ENCODE measurements around the gene CEP131.

Gene CEP131

DNA sequence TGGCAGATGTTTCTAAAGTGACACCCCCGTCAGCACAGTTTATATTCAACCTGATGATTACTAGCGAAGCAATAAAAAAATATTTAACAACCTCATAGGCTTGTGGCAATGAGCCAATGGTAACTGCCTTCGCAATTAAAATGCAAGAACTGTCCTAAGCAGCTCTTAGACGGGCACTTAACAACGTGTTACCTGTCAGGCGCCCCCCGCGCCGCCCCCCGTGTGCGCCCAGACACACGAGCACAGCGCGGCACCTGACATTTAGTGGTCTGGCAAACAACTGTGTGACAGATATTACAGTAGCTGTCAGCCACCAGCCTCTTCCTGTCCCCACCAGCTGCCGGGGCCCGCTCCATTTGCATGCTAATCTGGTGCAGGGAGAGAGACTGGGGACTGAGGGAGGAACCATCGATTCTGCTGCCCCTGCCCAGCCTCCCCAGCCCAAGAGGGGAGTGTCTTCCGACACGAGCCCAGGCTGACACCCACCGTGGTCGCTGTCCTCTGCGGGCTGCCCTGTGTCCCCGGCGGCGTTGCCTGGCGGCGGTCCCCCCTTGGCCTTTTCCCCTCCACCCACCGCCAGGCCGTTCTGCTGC, 29.0 kb upstream of the CEP131 start:
- no peak for DNase-seq (ENCODE audit: low spot score)

DNA sequence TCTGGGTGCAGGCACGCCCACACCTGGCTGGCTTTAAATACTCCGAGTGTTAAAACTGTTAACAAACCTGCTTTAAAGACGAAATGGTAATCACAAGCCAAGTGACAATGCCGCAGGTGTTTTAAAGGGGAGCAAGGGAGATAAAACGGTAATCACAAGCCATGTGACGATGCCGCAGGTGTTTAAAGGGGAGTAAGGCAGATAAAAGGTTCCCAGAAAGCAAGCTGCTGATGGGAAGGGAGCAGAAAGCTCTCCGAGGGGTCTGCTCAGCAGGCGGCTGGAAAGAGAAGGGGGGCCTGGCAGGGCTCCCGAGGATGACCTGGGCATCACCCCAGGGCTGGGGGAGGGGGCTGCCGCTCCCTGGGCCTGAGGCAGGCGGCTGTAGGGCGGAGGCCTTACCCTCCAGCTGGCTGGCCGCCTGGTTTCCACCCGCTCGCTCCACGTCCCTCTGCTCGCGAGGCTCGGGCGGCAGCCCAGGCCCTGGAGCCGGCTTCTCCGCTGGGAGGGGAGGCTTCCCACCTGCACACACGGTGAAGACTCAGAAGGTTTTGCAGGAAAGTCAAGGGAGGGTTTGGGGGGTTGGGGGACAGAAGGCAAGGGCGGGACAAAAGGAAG, 28.4 kb upstream of the CEP131 start:
- no peak for DNase-seq (ENCODE audit: low spot score)

DNA sequence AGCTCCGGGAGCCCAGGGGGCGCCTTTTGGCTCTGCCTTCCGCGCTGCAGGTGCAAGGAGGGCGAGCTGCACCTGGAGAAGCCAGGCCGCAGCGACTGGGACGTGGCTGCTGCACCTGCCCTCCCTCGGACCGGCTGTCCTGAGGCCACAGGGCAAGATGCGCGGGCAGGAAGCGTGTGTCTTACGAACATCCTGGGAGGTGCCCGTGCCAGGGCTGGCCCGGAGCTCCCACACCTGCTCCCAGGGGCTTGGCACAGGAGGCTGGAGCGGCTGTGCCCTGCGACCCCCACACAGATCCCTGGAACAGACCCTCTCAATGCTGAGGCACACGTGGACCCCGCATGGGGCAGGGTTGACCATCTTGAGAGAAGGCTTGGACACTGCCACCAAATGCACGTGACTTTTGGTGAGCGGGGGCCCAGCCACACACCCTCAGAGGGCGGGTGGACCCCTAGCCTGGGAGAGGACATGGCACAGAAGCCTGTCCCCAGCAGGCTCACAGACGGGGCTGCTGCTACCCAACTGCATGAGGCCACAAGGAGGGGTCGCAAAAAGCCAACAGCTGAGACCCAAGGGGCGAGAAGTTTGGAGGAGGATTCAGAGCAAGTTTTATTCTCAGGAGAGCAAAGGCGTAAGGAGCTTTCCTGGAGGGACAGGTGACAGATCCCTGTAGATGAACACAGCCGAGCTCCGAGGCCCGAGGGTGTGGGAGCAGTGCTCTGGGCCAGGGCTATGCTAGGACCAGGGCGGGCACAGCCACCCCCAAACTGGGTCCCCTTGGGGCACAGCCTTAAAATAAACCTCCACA, 27.7 kb upstream of the CEP131 start:
- DNase-seq (ENCODE audit: low spot score): no peak

DNA sequence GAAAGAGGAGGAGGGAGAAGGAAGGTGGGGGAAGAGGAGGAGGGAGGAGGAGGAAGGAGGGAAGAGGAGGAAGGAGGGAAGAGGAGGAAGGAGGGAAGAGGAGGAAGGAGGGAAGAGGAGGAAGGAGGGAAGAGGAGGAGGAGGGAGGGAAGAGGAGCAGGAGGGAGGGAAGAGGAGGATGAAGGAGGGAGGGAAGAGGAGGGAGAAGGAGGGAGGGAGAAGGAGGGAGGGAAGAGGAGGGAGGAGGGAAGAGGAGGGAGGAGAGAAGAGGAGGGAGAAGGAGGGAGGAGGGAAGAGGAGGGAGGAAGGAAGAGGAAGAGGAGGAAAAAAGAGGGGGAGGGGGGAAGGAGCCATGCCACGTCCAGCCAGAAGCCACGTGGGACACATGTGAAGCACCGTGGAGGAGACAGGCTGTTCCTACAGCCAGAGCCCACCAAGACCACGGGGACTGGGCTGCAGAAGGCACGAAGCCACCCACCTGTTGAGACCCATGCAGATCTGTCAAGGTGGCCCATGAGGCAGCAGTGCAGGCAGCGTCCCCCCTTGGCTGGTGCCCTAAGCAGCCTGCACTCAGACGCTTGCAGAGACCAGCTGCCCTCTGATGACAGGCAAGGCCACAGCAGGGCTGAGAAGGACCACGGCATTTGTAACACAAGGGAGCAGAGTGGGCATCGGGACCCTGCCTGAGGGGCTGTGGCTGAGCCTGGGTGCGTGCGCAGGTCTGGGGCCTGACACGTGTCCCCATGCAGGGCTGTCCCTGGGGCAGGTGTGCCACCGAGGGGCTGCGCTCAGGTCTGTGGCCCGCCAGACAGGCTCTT, 26.7 kb upstream of the CEP131 start:
- DNase-seq (ENCODE audit: low spot score): no peak

DNA sequence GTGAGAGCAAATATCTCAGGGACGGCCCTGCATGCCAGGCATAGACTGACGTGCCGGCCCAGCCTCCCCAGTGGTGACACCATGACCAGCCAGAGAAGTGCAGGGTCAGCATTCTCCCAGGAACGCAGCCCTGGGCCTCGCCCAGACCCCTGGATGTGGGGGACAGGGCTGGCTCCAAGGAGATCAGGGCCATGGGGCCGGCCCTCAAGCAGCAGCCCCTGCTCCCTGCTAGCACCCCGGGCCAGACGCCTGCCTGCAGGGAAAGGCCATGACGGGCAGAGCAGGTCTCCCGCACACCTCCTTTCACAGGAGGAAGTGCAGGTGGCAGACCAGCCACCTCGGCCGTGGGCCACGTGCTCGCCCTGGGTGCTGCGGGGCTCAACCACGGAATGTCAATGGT, 25.9 kb upstream of the CEP131 start:
- no peak for DNase-seq (ENCODE audit: low spot score)

DNA sequence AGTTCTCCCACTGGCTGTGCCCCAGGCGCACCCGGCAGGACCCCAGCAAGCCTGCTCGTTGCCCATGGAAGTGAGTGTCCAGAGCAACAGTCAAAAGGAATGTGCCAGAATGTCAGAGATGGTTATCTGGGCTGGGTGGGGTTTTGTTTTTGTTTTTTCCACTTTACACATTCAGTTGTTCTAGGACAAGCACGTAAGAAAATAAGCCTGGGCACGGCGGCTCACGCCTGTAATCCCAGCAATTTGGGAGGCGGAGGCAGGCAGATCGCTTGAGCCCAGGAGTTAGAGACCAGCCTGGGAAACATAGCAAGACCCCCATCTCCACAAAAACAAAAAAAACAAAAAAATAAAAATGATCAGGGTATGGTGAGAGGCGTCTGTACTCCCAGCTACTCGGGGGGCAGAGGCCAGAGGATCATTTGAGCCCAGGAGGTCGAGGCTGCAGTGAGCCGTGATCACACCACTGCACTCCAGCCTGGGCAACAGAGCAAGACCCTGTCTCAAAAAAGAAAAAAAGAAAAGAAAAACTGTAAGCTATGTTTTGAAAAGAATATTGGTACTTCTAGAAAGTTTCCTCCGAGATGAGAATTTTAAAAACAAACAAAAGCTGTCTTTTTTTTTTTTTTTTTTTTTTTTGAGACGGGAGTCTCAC, 24.7 kb upstream of the CEP131 start:
- DNase-seq (ENCODE audit: low spot score): no peak

DNA sequence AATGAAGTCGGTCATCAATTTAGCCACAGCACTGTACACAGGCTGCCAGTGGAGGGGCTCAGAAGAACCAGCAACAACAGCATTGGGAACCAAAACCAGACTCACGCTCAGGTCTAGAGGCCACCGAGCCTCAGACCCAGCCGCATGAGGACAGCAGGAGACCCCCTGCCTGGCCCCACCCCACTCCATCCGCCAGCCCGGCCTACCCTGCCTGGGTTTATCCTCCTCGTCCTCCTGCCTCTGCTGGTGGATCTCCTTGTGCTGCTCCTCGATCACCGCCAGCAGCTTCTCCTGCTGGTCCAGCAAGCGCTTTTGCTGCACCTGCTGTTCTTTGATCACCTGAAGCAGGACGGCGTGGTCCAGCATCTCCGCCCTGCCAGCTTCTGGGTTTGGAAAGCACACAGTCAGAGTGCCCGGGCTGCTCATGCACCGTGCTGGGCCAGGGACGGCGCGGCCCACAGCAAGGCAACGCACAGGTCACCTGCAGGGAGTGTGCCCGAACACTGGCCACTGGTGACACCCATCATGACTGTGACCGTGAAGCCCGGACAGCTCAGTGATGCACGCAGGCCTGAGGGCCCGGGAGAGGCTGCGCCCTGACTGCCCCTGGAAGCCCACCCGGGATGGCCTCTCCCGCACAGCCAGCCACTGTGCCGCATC, 24.0 kb upstream of the CEP131 start:
- no peak for DNase-seq (ENCODE audit: low spot score)

DNA sequence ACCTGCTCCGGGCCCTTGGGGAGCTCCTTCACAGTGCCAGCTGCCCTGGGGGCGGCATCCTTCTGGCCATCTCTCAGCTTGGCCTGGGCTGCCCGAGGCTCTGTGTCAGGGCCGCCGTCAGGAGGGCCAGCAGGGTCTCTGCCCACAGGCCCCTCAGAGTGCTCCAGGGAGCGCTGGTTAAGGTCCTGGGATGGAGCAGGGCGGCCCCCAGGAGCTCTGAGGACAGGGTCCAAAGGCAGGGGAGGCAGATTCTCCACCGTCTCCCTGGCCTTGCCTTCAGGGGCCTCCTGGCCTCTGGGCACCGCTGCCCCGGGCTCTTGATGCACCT, 23.5 kb upstream of the CEP131 start:
- DNase-seq (ENCODE audit: low spot score): no peak

DNA sequence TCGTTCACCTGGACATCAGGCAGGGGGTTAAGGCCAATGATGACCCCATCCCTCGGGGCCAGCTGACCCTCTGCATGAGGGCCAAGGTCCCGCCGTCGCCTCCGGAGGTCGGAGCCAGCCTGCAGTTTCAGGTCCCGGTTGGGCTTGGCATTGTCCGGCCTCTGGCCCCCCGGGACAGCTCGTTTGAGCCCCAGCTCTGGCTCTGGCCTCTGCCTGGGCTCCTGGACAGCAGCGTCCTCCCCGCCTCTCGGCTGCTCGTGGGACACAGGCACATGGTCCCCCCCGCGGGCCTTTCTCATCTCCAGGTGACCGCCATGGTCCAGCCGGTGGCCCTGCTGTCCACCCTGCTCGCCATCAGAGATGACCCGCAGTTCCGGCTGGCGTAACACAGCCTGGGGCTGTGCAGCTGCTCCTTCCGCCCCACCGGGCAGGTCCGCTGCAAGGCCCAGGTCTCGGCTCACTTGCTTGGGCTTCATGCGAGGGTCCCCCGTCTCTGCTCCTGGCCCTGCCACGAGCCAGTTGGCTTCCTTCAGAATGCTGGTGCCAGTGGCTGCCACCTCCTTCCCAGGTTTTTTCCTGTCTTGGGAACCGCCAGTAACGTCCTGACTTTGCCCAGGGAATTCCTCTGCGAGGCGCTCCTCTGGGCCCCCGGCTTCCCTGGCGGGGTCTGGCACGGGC, 23.0 kb upstream of the CEP131 start:
- no peak for DNase-seq (ENCODE audit: low spot score)

DNA sequence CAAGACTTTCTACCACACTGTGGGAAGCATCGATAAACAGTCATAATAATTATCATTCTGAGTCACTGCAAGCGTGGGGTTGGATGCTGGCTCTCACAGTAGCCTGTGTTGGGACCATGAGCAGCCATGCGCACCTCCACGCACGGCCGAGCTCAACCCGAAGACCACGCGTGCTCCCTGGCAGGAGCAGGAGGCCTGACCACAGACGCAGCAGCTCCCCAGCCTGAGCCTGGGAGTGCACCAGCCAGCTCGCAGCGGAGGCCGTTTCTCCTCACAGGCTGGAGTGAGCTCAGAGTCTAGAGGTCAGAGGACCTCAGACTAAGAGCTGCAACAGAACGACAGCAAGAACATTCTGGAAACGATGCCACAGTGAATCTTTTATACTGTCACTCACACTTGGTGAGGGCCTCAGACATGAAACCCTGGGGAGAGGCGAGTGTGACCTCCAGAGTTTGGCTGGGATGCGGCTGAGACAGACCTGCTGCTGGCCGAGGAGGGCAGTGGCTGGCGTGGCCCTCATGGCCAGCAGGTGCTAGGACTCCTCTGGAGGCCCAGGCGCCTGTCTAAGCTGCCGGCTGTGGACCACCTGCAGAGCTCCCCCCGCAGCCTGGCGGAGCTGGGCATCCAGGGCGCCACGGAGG, 22.4 kb upstream of the CEP131 start:
- no peak for DNase-seq (ENCODE audit: low spot score)

DNA sequence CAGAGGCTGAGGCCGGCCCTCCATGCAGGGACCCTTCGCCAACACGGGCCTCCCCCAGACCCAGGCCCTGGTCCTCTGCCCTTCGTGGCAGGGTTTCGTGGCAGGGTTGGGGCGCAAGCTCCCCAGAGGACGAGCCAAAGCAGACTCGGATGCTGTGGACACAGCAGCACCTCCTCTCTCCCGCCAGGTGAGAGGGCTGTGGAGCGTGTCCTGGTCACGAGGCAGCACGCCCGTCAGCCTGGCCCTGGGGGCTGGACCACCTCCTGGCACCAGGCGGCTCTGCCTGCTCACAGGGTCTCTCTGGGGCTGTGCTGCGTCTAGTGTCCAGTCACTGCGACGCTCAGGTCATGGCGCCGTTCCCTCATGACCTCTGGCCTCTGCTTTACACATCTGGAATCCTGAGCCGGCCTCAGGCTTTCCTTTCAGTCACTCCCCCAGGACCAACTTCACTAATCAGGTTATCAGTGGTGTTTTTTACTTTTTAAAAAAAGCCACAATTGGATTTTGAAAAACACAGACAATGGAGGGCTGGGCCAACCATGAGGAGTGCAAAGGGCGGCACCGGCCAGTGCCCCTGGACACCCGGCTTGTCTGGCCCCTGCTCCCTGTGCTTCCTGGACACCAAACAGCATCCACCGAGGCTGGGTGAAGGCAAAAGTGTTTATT, 21.7 kb upstream of the CEP131 start:
- DNase-seq (ENCODE audit: low spot score): no peak

DNA sequence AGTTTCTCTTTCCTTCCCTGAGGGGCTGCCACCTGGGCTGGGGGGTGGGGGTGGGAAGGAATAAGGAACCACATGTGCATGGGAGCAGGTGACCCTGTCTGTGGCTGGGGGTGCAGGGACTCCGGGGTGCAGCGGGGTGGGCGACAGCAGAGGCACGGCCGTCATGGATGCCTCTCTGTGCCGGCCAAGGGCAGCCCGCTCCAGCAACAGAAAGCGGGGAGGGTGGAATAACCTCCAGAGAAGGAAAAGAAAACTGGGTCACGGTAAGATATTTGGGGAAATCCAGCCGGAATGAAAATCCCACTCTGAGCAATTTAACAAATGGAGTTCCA, 20.5 kb upstream of the CEP131 start:
- DNase-seq (ENCODE audit: low spot score): no peak

DNA sequence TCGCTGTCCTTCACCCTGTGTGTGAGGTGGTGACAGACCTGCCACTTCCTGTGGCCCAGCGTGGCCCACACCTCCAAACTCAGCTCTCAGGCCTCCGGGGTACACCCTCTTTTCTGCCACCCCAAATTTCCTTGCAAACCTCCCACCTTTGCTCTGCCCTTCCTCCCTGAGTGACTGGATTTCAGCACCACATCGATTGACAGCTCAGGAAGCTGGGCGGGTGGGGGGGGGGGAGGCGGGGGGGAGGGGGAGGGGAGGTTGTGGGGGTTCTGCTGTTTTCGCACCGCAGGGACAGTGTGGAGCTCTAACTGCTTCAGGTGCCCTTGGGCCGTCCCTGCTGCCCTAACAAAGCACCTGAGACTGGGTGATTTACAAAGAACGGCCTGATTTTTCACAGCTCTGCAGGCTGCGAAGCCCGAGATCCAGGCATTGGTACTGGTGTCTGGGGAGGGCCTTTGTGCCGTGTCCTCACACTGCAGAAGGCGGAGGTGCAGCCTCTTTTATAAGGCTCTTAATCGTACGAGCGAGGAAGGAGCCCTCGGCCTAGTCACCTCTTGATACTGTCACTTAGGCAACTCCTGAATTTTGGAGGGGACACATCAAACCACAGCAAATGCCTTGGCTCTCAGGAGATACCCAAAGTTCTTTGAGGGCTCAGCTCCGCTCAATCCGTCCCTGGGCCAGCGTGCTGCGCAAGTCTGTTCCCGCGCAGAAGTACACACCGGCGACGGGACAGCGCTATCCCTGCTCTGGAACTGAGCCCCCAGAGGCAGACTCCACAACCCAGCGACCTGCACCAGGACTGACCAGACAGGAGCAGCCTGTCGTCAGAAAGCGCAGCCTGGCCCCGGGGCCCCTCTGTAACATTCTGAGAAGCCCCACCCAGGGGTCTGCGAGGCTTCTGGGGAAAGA, 19.9 kb upstream of the CEP131 start:
- DNase-seq (ENCODE audit: low spot score): no peak

DNA sequence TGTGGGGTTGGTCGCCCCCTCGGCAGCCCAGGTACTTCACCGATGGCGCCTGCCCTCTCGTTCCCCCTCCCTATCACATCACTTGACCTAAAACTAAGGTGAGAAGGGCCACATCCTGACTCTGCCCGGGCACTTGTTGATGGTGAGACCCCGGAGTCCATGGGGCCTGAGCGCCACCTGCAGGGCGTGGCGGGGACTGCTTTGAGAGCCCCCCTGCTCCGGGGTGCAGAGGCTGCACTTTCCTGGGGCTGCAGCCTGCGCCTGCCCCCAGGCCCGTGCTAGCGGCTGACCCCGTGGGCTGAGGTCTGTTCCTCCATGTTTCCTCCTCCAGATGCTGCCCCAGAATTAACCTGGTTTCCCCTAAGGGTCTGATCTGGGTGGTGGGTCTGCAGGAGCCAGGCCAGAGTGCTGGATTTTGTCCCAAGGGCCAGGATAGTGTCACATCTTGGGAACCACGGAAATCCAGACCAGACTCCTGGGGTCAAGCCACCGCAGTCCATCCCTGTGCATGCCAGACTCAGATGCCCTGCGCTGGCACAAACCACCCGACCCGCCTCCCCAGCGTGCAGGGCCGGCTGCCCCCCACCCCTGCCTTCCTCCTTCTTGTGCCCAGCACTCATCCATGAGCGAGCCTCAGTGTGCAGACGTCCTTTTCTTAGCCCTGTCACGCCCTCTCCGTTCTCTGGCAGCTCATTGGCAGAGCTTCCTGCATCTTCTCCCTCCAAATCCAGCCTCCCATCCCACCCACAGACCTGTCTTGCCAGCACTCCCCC, 19.1 kb upstream of the CEP131 start:
- DNase-seq (ENCODE audit: low spot score): peak; percentile 99

DNA sequence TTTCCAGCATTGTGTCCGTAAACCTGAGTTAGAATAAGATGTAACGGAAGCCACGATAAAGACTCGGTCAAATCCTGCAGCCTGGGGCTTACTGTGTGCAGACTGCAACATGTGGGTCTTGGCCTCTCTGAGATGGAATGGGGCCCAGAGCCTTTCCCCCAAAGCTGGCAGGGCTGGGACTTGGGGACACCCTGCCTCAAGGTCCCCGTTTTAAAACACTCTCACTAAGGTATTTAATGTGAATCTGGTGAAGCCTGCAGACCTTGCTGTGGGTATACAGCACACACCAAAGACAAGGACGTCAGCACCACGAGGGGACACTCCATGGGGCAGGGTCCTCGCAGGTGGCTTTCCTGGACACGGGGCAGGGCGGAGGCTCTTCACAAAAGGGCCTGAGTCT, 18.4 kb upstream of the CEP131 start:
- DNase-seq (ENCODE audit: low spot score): no peak

DNA sequence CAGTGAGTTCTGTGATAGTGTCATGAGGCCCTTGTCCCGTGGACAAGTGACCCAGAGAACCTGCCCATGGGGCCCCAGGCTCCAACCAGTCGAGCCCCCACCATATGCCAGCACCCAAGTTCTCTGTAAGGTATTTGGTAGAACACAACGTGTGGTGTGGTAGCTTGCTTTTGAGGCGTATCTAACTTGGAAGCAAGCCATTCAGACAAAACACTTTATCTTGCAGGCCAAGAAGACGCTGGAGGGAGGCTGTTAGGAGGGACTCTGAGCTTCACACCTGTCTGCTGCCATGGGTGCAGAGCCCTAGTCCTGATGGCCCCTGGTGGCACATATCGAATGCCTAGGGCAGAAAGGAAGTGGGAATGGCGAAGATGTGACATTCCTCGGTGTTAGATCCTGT, 18.0 kb upstream of the CEP131 start:
- DNase-seq (ENCODE audit: low spot score): no peak

DNA sequence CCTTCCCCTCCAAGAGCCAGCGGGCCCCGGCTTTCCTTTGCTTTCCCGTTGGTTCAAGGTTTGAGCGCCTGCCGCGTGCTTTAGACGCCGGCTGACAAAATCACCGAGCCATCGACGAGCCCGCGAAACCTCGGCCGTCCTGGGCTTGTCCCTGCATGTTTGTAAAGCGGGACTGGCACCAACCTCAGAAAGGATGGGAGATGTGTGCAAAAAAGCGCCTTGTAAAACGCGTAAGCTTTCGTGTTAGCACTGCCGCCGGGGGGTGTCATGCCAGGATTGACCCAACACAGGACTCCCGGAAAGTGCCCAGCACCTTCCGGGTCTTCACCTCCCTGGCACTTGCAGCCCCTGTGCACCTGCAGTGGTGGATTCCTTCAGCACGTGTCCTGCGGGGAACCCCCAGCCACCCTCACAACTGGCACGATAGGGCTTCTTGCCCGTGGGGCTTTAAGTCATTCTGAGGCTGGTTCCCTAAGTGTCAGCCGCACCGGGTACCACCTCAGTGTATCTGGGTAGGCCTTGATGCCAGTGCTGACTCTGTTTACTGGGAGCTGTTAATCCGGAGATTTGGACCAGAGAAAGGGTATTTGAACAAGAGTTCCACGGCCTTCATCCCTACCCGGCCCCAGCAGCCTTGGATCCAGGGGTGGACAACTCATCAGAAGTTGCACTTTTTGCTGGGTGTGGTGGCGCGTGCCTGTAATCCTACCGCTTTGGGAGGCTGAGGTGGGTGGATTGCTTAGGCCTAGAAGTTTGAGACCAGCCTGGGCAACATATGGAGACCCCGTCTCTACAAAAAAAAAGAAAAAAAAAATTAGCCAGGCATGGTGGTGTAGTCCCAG, 17.2 kb upstream of the CEP131 start:
- DNase-seq (ENCODE audit: low spot score): no peak

Measured in HuH-7 (cell line).